Stomach (tissue), 4 donors: ENCODE results near the gene TBRG1.

Experiments
- EP300 ChIP-seq: sonication (generic); formaldehyde crosslinking; IDR thresholded peaks from one replicate; pipeline ENCODE4 v1.6.1; 2017; ENCODE audit warnings: antibody characterized with exemption
- POLR2A ChIP-seq, 4 donors: fragments of 450-650 bp; IDR thresholded peaks; one replicate each; pipeline ENCODE4 v1.6.1; 2016; ENCODE audit warnings: antibody characterized with exemption in 4 of 4, control low read depth in 2 of 4, mild to moderate bottlenecking in 1 of 4, moderate library complexity in 1 of 4
- POLR2AphosphoS5 ChIP-seq, 3 donors: sonication (generic); formaldehyde crosslinking; IDR thresholded peaks; one replicate each; pipeline ENCODE4 v1.6.1; 2016; ENCODE audit warnings: antibody characterized with exemption in 3 of 3
- TF ChIP-seq, protein P1 (sequence below), 7 experiments: fragments of 450-650 bp in 4 of 7; fragments of 200-600 bp in 3 of 7; sonication (generic) in 3 of 7; IDR thresholded peaks; one replicate each; pipeline ENCODE4 v1.5.1; 2016 to 2019; ENCODE audit warnings: antibody characterized with exemption in 7 of 7, control low read depth in 2 of 7, mild to moderate bottlenecking in 1 of 7

DNA sequence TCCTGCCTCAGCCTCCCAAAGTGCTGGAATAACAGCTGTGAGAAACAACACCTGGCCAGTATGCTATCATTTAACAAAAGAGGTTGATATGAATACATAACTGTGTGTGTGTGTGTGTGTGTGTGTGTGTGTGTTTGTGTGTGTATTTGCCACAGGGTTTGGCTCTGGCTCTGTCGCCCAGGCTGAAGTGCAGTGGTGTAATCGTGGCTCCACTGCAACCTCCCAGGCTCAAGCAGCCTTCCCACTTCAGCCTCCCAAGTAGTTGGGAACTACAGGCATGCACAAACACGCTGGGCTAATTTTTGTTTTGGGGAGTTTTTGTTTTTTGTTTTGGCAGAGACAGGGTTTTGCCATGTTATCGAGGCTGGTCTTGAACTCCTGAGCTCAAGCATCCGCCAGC is 55.8 kb downstream of the TBRG1 start:
- TF ChIP-seq, protein P1, sequence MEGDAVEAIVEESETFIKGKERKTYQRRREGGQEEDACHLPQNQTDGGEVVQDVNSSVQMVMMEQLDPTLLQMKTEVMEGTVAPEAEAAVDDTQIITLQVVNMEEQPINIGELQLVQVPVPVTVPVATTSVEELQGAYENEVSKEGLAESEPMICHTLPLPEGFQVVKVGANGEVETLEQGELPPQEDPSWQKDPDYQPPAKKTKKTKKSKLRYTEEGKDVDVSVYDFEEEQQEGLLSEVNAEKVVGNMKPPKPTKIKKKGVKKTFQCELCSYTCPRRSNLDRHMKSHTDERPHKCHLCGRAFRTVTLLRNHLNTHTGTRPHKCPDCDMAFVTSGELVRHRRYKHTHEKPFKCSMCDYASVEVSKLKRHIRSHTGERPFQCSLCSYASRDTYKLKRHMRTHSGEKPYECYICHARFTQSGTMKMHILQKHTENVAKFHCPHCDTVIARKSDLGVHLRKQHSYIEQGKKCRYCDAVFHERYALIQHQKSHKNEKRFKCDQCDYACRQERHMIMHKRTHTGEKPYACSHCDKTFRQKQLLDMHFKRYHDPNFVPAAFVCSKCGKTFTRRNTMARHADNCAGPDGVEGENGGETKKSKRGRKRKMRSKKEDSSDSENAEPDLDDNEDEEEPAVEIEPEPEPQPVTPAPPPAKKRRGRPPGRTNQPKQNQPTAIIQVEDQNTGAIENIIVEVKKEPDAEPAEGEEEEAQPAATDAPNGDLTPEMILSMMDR (IDR thresholded peaks at IDR 0.05) = no peak
- TF ChIP-seq POLR2A (IDR thresholded peaks at IDR 0.05) (no peak), EP300 (no peak), POLR2AphosphoS5 (IDR thresholded peaks at IDR 0.05) (no peak)
